ENCODE data around the gene LTA4H.

LTA4H gene

DNA sequence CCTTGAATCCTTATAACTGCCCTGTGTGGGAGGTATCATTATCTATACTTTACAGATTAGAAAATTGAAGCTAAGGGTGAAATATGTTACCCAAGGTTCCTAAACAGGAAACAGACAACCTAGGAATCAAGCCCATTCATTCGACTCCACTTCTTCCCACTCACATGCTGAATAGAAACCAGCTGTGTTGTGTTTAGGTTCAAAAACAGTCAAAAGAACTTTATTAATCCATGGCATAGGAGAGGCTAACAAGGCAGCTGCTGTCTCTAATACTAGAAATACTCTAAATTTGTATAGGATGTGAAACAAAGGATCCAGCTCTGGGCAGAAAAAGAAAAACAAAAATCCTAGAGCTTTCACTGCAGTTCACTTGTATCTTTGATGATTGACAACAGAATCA is 82.4 kb downstream of the LTA4H start:
- DNase-seq = no peak

DNA sequence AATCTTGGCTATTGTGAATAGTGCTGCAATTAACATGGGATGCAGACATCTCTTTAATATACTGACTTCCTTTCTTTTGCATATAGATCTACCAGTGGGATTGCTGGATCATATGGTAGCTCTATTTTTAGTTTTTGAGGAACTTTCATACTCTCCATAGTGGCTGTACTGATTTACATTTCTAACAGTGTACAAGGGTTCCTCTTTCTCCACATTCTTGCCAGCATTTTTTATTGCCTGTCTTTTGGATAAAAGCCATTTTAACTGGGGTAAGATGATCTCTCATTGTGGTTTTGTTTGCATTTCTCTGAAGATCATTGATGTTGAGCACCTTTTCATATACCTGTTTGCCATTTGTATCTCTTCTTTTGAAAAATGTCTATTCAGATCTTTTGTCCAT is 83.9 kb downstream of the LTA4H start:
- no peak for DNase-seq

Measured in CD4-positive, alpha-beta T cell treated with Interleukin-12 subunit alpha and Interleukin-12 subunit beta, for 1 hour (primary cell).